Amygdala (tissue), 56 donors: ENCODE results near the gene HCLS1.
A peak's percentile ranks its signal among the peaks of the same experiment; 100 is the strongest.
"Not testable (repeated sequence)": the region's sequence is repeated elsewhere in the genome, so short reads cannot be mapped to it uniquely, and the experiment has no call there.

Experiments
- DNase-seq, 56 donors: peaks; one replicate each; lab custom pipeline; 2025; lab: John Stamatoyannopoulos, UW

Gene HCLS1, protein sequence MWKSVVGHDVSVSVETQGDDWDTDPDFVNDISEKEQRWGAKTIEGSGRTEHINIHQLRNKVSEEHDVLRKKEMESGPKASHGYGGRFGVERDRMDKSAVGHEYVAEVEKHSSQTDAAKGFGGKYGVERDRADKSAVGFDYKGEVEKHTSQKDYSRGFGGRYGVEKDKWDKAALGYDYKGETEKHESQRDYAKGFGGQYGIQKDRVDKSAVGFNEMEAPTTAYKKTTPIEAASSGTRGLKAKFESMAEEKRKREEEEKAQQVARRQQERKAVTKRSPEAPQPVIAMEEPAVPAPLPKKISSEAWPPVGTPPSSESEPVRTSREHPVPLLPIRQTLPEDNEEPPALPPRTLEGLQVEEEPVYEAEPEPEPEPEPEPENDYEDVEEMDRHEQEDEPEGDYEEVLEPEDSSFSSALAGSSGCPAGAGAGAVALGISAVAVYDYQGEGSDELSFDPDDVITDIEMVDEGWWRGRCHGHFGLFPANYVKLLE

DNA sequence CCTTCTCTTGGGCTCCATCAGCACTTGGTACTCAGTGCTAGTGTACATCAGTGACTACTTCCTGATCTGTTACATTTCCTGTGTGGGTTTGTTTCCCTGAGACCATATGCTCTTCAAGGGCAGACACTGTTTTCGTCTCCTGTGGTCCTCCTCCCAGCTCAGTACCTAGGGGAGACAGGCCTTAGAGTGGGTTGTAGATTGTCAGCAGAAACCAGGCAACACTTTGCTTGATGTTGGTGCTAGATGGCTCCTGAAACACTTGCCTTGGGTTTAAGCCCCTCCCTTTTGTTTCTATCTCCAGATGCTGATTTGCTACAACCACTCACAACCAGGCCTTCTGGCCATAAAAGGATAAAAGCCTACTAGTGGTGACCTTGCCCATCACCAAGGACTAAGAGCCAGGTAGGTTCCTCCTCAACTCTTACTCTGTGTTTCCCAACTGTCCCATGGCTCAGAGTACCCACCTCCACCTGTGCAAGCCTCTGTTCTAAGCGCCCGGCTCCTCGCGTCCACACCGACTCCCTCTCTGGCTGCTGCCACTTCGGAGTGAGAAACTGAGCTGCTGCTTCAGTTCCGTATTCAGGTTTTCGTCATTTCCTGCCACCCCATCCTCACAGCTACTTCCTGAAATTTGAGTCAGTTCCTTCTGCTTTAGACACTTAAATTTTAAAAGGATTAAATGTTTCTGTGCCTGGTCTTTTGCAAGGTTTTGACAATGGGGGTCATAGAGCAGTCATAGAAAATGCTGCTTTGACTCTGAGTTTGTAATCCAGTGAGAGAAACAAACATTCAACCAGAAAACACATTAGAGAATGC is at the start of gene HCLS1:
HCLS1 (minus strand) TSS at position 548 of the 816 bp plus-strand sequence. CDS start 2,556 bp downstream, outside the sequence.
- peak in 21 of 56 donors; percentile 2 to 58 (median 13) for DNase-seq

DNA sequence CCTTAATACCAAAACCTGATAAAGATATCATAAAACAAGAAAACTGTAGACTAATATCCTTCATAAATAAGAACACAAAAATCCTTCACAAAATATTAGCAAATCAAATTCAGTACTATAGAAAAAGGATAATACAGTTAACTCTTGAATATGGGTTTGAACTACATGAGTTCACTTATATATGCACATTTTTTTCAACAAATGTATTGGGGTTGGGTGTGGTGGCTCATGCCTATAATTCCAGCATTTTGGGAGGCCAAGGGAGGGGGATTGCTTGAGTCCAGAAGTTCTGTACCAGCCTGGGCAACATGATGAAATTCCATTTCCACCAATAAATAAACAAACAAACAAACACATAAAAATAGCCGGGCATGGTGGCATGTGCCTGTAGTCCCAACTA is 49.6 kb upstream of the HCLS1 start:
- DNase-seq = no peak

DNA sequence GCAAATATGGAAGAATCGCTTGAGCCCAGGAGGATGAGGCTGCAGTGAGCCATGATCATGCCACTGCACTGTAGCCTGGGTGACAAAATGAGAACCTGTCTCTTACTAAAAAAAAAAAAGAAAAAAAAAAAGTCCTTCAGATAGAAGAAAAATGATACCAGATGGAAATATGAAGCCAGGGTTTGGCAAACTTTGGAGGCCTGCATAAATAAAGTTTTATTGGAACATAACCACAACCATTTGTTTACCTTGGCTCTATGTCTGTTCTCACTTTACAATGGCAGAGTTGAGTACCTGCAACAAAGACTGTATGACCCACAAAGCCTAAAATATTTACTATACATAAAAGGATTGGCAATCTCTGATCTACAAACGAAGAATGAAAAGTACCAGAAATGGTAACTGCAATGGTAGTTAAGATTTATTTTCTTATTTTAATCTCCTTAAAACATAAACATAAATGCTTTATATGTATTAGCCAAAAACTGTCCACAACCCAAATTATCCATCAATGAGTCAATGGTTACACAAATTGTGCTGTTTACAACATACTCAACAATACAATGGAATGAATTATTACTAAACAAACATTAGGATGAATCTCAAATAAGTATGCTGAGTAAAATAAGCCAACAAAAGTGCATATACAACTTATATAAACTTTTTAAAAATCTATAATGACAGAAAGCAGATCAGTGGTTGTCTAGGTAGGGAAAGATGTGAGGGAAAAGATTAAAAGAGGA is 47.0 kb upstream of the HCLS1 start:
- no peak for DNase-seq

DNA sequence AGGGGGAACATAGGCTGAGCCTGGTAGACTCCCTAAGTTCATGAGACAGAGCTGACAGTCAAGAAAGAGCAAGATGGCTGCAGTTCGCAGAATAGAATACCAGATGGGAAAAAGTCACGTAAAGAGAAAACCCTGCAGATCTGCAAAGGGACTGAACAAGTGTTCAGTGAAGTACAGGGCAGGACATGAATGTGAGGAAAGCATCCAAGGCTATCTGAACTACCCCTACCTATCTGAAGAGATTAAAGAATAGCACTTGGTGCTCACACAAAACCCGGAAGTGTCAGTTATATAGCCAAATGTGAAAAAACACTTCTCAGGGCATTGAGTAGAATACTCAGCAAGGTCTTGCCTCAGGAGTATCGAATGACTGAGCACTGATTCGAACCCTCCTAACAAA is 44.8 kb upstream of the HCLS1 start:
- DNase-seq = no peak

DNA sequence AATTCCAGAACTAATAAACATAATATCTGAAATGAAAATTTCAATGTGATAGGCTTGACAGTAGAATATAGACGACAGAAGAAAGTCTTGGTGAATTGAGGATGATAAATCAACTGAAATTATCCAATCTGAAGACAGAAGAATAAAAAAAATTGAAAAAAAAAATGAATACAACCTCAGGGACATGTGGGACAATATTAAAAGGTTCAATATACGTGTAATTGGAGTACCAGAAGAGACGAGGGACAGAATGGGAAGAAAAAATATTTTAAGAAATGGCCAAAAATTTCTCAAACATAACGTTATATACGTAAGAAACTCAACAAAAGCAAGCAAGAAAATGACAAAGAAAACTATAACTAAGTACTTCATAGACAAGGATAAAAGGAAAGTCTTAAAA is 43.3 kb upstream of the HCLS1 start:
- DNase-seq = no peak

DNA sequence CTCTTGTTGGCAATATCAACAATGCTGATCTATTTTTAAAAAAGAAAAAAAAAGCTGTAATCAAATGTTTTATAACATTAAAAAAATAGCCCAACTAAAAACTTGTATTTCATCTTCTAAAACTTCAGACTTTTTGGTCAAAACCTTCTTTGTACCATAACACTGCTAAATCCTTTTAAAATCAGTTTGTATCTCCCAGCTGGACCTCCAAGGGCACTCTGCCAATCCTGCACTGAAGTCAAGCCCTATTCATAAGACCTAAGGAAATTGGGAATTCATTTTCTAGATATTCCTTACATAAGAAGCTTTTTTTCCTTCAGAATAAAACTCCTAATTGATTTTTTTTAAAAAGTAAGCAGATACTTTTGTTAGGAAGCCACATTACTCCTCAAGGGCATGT is 38.2 kb upstream of the HCLS1 start:
- no peak for DNase-seq

DNA sequence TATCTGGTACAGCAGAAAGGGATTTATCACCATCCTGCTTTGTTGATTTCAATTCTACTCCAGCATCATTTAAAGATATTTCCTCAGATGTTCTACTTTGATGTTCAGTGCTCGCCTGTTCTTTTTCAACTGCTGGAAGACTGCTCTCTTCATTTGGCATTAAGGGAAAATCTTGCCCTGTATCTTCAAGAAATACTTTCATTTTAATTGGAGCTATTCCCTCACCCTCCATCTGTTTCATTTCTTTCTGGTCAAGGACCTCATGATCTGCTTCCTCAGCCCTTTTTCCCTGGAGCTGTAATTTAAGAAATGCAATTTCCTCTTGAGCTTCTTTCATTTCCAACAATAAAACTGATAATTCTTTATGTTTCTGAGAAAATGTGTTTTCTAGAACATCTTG is 37.8 kb upstream of the HCLS1 start:
- DNase-seq = no peak

DNA sequence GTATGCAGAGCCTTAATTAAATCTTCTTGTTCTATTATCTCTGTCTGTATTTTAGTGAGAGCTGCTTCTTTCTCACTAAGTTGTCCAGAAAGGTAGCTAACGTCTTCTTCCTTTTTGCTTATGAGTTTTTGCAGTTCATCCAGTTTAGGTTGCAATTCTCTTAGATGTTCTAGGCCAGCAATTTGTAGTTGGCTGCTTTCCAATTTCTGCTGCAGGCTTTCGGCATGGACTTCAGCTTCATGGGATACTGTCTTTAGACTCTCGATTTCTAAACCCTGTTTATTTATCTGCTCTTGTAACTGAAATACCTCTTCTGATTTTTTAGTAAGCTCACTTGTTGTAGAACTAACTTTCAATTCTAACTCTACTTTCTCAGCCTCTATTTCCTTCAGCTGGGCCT is 35.5 kb upstream of the HCLS1 start:
- no peak for DNase-seq

DNA sequence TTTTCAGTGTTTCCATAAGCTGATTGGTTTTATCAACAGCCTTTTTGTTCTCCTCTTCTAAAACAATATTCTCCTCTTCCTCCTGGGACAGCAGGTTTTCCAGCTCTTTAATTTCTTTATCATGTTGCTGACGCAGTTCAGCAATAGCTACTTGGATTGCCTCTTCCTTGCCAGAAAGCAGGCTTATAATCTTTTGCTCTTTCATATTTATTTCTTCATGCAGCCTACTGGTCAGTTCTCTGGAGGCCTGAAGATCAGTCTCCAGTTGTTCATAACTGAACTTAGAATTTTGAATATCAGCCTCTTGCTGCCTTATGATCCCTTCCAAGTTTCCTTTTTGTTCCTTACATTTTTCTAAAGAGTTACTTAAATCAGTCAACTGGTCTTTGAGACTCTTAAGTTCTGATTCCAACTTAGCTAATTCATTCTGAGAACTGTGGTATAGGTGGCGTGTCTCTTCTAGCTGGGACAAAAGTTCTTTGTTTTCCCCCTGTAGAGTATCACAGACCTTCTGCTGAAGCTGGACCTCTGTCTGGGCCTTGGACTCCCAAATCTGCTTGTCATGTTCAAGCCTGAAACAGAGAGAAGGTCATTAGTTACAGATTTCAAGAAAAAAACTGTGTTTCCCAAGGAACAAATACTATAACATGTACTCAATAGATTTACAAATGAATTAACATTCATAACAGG is 31.5 kb upstream of the HCLS1 start:
- DNase-seq = no peak

DNA sequence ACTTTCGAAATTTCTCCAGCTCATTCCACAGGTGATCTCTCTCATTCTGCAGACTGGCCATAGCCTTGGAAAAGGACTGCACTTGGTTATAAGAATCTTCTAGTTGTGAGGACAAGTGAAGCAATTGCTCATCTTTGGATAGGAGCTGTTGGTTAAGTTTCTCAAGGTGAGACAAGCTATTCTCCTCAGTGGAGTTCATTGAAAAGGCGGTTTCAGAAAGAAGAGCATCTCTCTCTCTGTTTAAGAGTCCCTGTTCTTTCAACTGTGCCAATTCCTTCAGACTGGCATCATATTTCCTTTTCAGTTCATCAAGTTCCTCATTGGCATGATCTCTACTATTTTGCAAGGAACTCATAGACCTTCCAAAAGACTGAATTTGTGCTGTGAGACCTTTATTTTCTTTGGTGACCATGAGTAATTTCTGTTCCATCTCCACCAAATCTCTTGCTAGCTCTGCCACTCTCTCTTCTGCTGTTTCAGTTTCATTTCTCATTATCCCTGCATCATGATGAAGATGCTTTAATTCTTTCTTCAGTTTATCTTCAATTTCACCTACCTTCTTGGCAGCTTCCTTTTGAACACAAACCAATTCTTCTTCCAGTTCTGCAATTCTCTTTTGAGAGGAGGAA is 30.2 kb upstream of the HCLS1 start:
- DNase-seq = no peak

DNA sequence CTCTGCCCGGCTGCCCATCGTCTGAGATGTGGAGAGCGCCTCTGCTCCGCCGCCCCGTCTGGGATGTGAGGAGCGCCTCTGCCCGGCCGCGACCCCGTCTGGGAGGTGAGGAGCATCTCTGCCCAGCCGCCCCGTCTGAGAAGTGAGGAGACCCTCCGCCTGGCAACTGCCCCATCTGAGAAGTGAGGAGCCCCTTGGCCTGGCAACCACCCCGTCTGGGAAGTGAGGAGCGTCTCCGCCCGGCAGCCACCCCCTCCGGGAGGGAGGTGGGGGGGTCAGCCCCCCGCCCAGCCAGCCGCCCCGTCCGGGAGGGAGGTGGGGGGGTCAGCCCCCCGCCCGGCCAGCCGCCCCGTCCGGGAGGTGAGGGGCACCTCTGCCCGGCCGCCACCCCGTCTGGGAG is 28.0 kb upstream of the HCLS1 start:
- DNase-seq = not testable (repeated sequence)

DNA sequence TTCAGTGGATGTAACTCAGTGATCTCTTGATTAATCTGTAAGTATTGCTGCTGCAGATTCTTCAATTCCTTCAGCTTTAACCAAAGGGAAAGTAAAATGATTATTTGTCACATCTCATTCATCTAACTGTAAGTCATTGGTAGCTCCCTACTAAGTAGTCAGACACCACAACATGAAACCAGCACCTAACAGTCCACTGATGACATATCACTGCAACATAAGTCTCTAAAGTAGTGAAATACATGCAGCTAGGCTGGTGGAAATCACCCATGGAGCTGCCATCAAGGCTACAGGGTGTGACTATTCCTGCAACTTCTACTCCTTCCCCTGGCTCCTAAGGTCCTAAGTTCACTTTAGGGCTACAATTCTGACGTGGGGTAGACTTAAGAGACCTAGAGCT is 21.1 kb upstream of the HCLS1 start:
- no peak for DNase-seq

DNA sequence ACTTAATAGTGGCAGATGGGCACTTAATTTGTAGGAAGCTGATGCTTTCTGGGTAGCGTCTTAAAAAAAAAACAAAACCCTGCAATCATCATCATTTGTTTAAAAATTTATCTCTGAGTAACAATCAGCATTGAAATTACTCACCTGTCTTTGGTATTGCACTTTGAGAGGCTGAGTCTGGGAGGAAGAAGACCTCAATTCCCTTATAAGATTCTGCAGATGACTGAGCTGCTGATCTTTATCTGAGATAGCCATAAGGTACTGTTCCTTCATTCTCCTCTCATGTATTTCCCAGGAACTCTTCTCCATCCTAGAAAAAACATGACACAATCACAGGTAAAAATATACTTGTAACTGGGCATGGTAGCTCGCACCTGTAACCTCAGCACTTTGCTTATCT is 16.4 kb upstream of the HCLS1 start:
- DNase-seq = no peak

DNA sequence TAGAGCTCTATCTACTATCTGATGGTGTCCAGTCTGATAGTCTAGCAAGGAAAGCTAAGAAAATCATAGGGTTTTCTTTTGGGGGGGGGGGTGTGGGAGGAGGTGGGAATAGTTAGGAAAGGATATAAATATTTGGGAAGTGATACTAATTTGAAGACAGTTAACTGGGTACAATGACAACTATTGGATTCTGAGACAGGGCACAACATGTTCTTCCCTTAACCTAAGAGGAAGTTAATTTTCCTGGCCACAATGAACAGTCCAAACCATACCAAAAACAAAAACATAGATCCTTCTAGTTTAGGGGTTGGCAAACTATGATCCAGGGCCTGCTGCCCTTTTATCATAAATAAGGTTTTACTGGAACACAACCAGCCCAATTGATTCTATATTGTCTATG is 10.0 kb upstream of the HCLS1 start:
- DNase-seq = no peak

DNA sequence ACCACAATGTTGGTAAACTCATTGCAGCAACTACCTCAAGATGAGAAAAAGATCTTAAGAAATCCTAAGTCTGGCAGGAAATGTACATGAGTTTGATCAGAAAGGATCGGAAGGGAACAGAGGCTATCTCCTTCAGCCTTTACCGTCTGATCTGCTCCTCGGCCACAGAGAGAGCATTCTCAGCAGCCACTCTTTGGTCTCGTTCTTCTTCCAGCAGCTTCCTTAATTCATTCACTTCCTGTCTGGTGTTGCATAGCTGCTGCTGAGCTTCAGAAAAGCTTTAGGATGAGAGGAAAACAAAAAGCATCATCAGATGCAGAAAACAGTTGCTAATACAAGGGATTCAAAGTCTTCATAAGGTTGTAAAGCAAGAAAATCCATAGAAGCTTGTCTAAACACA is 6.6 kb upstream of the HCLS1 start:
- peak in 1 of 56 donors; percentile 5 for DNase-seq

DNA sequence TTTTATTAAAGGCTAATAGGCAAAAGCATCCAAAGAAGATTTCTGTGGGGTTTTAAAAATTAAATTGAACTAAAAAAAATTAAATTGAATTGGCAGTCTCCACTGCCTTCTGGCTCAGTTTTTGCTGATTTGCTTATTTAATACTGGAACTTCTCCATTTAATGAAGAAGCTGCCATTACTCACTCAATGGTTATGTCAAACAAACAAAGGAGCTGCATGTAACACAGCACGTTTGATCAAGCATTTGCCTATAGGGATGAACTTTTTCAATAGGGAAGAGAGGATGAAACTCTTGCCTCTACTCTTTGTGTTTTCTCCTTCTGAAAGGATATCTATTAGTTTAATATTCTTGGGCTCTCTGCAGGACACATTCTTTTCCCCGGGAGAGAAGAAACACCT is 4.8 kb upstream of the HCLS1 start:
- DNase-seq = no peak

DNA sequence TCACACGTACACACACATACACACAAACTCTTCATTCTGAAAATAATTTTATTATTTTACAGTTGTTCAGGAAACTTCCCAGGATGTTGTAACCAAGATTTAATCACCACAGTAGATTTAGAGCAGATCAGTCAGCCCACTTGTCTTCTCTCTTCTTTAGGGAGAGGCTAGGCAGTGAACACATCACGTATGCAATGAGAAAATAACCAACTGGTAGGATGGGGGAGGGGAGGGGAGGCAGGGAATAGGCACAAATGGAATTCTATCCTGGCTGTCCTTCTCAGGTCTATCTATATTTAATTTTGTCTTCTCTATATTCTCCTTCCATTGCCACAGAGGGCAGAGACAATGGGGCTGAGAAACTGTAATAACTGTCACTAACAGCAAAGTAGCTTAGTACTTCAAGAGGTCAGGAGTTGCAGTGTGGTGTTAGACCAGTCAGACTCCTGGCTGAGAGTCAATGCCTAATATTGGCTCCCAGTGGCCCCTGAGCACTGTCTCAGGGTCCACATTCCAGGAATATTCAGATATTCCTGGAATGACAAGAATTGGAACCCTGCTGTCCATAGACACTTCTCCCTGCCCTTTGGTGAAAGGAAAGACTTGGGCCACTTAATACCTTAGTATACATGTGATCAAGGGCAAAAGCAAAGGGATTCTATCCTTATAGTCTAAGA is 2.6 kb upstream of the HCLS1 start:
- DNase-seq = no peak

DNA sequence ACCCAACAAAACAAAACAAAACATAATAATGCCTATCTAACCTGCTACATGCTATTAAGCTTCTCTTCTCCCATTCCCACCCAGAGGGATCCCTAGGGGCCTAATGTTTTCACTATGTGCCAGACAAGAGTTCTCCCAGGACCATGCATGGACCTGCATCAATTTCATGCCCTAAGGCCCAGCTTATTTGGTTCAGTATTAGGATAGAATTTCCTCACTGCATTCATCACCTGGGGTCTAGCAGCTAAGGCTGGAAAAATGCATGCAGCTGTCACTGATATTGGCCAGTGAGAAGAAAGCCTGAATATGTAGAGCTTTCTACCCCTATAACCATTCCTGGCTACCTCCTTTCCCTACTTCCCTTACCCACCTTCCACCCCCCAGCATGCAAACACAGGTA is 2.0 kb upstream of the HCLS1 start:
- DNase-seq = no peak

DNA sequence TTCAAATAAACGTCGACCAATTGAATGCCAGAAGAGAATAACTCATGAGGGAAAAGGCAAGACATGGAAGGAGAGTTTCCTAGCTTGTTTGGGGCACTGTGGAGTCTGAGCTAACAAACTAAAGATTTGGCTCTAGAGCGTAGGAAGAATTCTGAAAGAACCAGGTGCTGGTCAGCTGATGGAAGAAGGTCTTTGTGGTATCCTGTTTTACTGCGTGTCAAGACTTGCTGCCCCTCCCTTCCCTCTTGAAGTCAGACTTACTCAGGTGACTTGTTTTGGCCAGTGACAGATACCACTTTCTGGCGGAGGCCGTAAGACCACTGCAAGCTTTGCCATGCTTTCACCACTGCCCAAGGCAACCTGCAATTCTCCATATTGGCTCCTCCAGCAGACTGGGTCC is 673 bp upstream of the HCLS1 start:
- DNase-seq = no peak
